Measurements from ENCODE around the gene SPOCK1. TPM values are rescaled to one million over a fixed set of nuclear protein-coding genes. Genes with fewer than 3 reads are reported as not detected.

The SPOCK1 gene
- total and polyA plus RNA-seq, 2 donors (not counting 3 experiments of a cell fraction or from before 2014, with no cell fraction given), result 144 to 280 TPM

DNA sequence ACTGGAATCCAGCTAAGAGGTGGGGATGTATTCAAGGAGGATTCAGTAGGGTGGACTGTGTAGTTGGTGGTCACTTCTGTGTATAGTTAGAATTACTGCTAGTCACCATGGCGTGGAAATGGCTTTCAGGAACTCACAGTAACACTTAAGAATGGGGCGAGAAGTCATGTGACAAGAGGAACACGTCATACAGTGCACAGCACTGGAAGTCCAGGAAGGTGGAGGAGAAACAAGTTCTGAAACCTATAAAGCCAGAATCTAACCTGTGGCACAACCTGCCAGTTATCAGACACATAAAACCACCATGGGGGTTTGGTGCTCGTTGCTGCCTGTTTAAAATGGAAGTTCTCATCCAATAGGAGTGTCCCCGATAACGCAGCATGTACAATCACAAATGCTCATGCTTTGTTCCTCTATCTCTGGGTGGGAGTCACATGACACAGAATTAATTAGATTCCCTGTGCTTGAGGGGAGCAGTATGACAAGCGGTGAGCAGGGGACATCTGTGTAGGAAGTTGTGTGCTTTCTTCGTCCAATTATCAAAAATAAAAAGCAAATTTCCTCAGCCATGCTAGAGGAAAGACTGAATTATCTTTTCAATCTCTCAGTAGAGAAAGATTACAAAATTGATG is 193.0 kb downstream of the SPOCK1 start:
- Histone ChIP-seq H3K27me3 (ENCODE audit: control insufficient read depth in 2 of 2, insufficient read depth in 2 of 2, low read length in 2 of 2) (no peaks in the 10 kb centered on the region), H3K79me2 (ENCODE audit: control insufficient read depth, insufficient read depth, low read length) (peaks cover 39% of the 10 kb centered on the region), H3K9ac (replicated peaks; ENCODE audit: extremely low read depth, insufficient read depth, low read length) (no peak overlapping the region), H4K20me1 (replicated peaks; ENCODE audit: control insufficient read depth, extremely low read depth, insufficient read depth, low read length) (no peaks in the 10 kb centered on the region), H3K4me1 (ENCODE audit: control insufficient read depth, extremely low read depth, insufficient read depth, low read length) (peaks cover 28% of the 10 kb centered on the region), H3K9me3 (replicated peaks; ENCODE audit: control insufficient read depth, insufficient read depth, low read length) (no peaks in the 10 kb centered on the region), H2AFZ (ENCODE audit: low read depth, low read length) (no peak overlapping the region), H3K4me2 (ENCODE audit: insufficient read depth, low read length) (no peak overlapping the region), H3K9me1 (replicated peaks; ENCODE audit: control insufficient read depth, extremely low read depth, insufficient read depth, low read length) (no peaks in the 10 kb centered on the region), H3K27ac (ENCODE audit: insufficient read depth, low read depth, low read length) (no peak overlapping the region), H3K36me3 (ENCODE audit: control insufficient read depth in 2 of 2, extremely low read depth in 1 of 2, insufficient read depth in 2 of 2, low read length in 2 of 2) (no peaks in the 10 kb centered on the region), H3K4me3 (replicated peaks in 1 of 3; ENCODE audit: insufficient read depth in 1 of 3, low read depth in 1 of 3, low read length in 3 of 3) (no peak overlapping the region)
- dilution Hi-C loops (cut with MboI; ENCODE audit: extremely low pct_ligation_motif_present, low sequenced_read_pairs) (no loop called here), intact Hi-C loops (cut with micrococcal nuclease) (no loop called here)
- BruUV-seq (replicated peaks), result no TSS peak
- CTCF ChIA-PET, result interaction anchor here (3.6 kb wide), 1 partner anchor 14 kb away, joined by 20 read pairs; no protein-coding TSS in a partner anchor
- DNase-seq (ENCODE audit: low read depth, low spot score) (no peak), FAIRE-seq (no peak)
- TF ChIP-seq POLR2AphosphoS5 (IDR thresholded peaks at IDR 0.05; ENCODE audit: insufficient read depth, low read depth, low read length) (no peak), GATA2 (IDR thresholded peaks at IDR 0.05; ENCODE audit: insufficient read depth, insufficient read length, low read depth, low read length) (no peak), CTCF (IDR thresholded peaks at IDR 0.05; ENCODE audit: extremely low read depth in 1 of 2, insufficient read depth in 1 of 2, low read depth in 1 of 2, low read length in 2 of 2) (no peak), MYC (IDR thresholded peaks at IDR 0.05; ENCODE audit: low read depth, low read length) (no peak), EZH2 (IDR thresholded peaks at IDR 0.05; ENCODE audit: borderline replicate concordance, low read depth, low read length, severe bottlenecking) (no peak), FOS (IDR thresholded peaks at IDR 0.05; ENCODE audit: borderline replicate concordance, insufficient read depth, low read length) (no peak), JUN (IDR thresholded peaks at IDR 0.05; ENCODE audit: borderline replicate concordance, insufficient read depth, insufficient read length, low read depth) (no peak), POLR2A (IDR thresholded peaks at IDR 0.05; ENCODE audit: low read depth, low read length) (no peak)
- TF ChIP-seq, protein P1, sequence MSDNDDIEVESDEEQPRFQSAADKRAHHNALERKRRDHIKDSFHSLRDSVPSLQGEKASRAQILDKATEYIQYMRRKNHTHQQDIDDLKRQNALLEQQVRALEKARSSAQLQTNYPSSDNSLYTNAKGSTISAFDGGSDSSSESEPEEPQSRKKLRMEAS (IDR thresholded peaks at IDR 0.05; ENCODE audit: insufficient read depth, insufficient read length), result no peak
- POLR2A ChIA-PET, result no interaction called here

Data from endothelial cell of umbilical vein (primary cell).